Measurements from ENCODE around the gene TM6SF1. TPM values are rescaled to one million over a fixed set of nuclear protein-coding genes. Genes with fewer than 3 reads are reported as not detected.

Gene TM6SF1
- total RNA-seq, 2 donors from 2014 or later, result 7.3 to 30.2 TPM

DNA sequence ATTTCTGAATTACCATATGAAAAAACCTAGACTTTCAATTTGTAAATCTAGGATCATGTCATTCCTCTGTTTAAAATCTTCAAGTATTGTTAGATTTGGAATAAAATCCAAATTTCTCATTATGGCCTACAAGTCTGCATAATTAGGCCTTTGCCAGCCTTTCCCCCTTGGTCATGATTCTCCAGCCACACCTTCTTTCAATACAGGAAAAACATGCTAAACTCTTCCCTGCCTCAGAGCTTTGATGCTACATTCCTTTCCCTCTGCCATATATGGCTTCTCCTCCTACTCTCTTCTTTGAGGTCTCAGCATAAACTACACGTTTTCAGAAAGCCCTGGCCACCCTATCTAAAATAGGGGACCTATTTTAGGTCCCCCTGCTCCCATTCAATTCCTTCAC lies 48.5 kb downstream of the TM6SF1 start:
- Histone ChIP-seq H3K27me3 (no peaks in the 10 kb centered on the region), H3K36me3 (peaks cover 24% of the 10 kb centered on the region), H3K27ac (no peak overlapping the region), H3K4me1 (no peaks in the 10 kb centered on the region), H3K9me3 (no peaks in the 10 kb centered on the region), H3K4me3 (no peak overlapping the region)
- no peak for DNase-seq (ENCODE audit: low spot score)
- TF ChIP-seq CTCF (IDR thresholded peaks at IDR 0.05), result no peak

DNA sequence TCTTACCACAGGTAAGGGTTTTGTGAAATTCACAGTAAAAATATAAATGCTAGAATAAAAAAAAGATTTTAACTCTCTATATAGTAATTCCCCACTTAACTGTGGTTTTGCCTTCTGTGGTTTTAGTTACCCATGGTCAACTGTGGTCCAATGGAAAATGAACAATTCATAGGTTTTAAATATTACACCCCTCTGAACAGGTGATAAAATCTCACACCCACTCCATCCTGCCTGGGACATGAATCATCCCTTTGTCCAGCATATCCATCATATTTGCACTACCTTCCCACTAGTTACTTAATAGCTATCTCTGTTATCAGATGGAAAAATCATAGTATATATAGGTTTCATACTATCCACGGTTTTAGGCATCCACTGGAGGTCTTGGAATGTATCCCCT lies 50.9 kb downstream of the TM6SF1 start:
- Histone ChIP-seq H3K36me3 (peaks cover 20% of the 10 kb centered on the region), H3K9me3 (no peaks in the 10 kb centered on the region), H3K27ac (no peak overlapping the region), H3K4me3 (no peak overlapping the region), H3K4me1 (no peaks in the 10 kb centered on the region), H3K27me3 (no peaks in the 10 kb centered on the region)
- no peak for TF ChIP-seq CTCF (IDR thresholded peaks at IDR 0.05)
- no peak for DNase-seq (ENCODE audit: low spot score)

DNA sequence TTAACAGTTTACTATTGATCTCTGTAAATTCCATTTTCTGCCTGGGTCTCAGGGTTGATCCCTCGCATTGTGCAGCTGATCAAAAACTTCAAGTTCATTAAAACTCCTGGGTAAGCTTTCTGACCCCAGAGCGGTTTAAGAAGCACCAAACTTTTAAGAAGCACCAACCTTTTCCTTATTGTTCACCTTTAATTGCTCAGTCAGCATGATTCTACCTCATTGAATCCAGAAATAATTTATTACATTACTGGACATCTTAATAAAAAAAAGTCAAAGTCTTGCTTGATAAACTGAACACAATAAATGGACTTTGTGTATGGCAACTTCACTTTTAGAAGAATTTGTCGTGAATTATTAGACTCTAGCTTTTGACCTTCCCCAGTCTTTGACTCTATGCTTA lies 53.3 kb downstream of the TM6SF1 start:
- no peaks in the 10 kb centered on the region for H3K4me1 ChIP-seq
- no peak for TF ChIP-seq CTCF (IDR thresholded peaks at IDR 0.05)
- H3K27ac ChIP-seq, result no peak overlapping the region
- no peak overlapping the region for H3K4me3 ChIP-seq
- DNase-seq (ENCODE audit: low spot score), result no peak
- peaks cover 18% of the 10 kb centered on the region for H3K36me3 ChIP-seq
- H3K9me3 ChIP-seq, result peaks cover 0 to 1% of the 10 kb centered on the region in 2 donors
- no peaks in the 10 kb centered on the region for H3K27me3 ChIP-seq

DNA sequence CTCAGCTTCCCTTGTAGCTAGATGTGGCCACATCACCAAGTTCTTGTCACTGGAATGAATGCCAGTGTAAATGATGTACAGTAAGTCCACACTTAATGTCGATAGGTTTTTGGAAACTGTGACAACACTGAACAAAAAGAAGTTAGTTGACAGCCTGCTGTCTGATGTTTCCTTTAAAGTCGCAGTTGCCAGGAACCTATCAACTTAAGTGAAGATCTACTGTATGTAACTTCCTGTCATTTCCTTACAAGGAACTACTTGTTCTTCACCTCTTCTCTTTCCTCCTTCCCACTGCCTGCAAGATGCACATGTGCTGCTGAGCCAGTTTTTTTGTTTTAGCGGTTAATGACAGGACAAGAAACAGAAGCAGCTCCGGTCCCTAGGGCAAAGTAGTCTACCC lies 55.6 kb downstream of the TM6SF1 start:
- H3K27ac ChIP-seq, result no peak overlapping the region
- peaks cover 5 to 19% of the 10 kb centered on the region in 2 donors for H3K9me3 ChIP-seq
- no peak for DNase-seq (ENCODE audit: low spot score)
- no peak overlapping the region for H3K4me3 ChIP-seq
- no peak for TF ChIP-seq CTCF (IDR thresholded peaks at IDR 0.05)
- no peaks in the 10 kb centered on the region for H3K36me3 ChIP-seq
- no peaks in the 10 kb centered on the region for H3K27me3 ChIP-seq
- H3K4me1 ChIP-seq, result no peaks in the 10 kb centered on the region

DNA sequence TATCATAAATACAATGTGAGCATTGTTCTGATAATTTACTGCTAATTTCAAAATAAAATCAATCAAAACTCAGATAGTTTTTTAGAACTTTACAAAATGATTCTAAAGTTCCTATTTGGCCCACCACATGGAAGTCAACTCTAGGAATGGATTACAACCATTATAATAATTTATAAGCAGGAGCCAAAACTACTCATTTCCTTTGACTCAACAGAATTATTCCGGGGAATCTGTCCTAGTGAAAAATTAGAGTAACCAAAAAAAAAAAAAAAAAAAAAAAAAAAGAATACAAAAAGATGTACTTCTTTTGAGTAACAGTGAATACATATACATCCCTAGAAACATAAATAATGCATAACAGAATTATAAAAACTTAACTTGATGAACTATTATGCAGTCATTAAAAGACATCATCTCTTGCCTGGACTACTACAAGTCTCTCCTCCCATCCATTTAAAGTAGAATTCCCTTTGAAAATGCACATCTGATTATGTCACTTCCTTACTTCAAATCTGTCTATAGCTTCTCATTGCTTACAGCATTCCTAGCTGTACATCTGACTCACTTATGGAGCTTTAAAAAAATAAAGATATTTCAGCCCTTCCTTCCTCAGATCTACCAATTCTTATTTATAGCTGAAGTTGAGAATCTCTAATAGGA lies 56.8 kb downstream of the TM6SF1 start:
- TF ChIP-seq CTCF (IDR thresholded peaks at IDR 0.05), result no peak

More for the DNA sequence above, 56.8 kb downstream of the TM6SF1 start:
- Histone ChIP-seq H3K27ac (no peak overlapping the region), H3K36me3 (no peaks in the 10 kb centered on the region), H3K4me1 (no peaks in the 10 kb centered on the region), H3K4me3 (no peak overlapping the region), H3K27me3 (no peaks in the 10 kb centered on the region), H3K9me3 (peaks cover 5 to 19% of the 10 kb centered on the region in 2 donors)
- no peak for DNase-seq (ENCODE audit: low spot score)
